GM12878 (cell line): Measurements from ENCODE around the gene ADAMTS4. TPM values are rescaled to one million over a fixed set of nuclear protein-coding genes. Genes with fewer than 3 reads are reported as not detected.
A peak's percentile ranks its signal among the peaks of the same experiment; 100 is the strongest.

Source experiments
- BACH1 ChIP-seq: fragments of 450-650 bp; IDR thresholded peaks from 2 replicates; pipeline ENCODE4 v1.6.1; 2017; ENCODE audit warnings: mild to moderate bottlenecking, borderline replicate concordance
- BHLHE40 ChIP-seq, 2 experiments: fragments of 450-650 bp in 1 of 2; IDR thresholded peaks; 2 replicates each; pipeline ENCODE4 v1.6.1; 2011 to 2017; ENCODE audit warnings: low read depth in 2 of 2, borderline replicate concordance in 1 of 2, improper control_type of control experiment in 1 of 2, low read length in 1 of 2, mild to moderate bottlenecking in 1 of 2
- CHD2 ChIP-seq: IDR thresholded peaks from 2 replicates; pipeline ENCODE4 v1.6.1; 2011; ENCODE audit warnings: low read depth, low read length, improper control_type of control experiment, borderline replicate concordance
- ETV6 ChIP-seq, 2 experiments: fragments of 450-650 bp in 1 of 2; IDR thresholded peaks in 1 of 2; conservative IDR thresholded peaks in 1 of 2; 2 replicates each; pipeline ENCODE4 v1.6.1; 2014; ENCODE audit warnings: antibody characterized with exemption in 1 of 2, borderline replicate concordance in 1 of 2, low read depth in 1 of 2, mild to moderate bottlenecking in 1 of 2, moderate library complexity in 1 of 2
- GABPA ChIP-seq: IDR thresholded peaks from 2 replicates; pipeline ENCODE4 v1.6.1; 2014; ENCODE audit warnings: antibody characterized with exemption, low read depth, mild to moderate bottlenecking, inconsistent platforms
- IKZF1 ChIP-seq: fragments of 450-650 bp; conservative IDR thresholded peaks from 2 replicates; pipeline ENCODE4 v1.6.1; 2017; ENCODE audit warnings: antibody characterized with exemption, mild to moderate bottlenecking
- LARP7 ChIP-seq: fragments of 450-650 bp; IDR thresholded peaks from 2 replicates; pipeline ENCODE4 v1.6.1; 2017; ENCODE audit warnings: mild to moderate bottlenecking
- MEF2B ChIP-seq: fragments of 450-650 bp; IDR thresholded peaks from 2 replicates; pipeline ENCODE4 v1.6.1; 2018; ENCODE audit warnings: mild to moderate bottlenecking, moderate library complexity; ENCODE audit not compliant: partially characterized antibody, poor library complexity, severe bottlenecking
- MYB ChIP-seq: fragments of 150-350 bp; IDR thresholded peaks from 2 replicates; pipeline ENCODE4 v1.6.1; 2014; ENCODE audit warnings: mild to moderate bottlenecking, low read depth, low read length, borderline replicate concordance
- RAD21 ChIP-seq: IDR thresholded peaks from 2 replicates; pipeline ENCODE4 v1.6.1; 2011; ENCODE audit warnings: mild to moderate bottlenecking, low read depth, low read length, moderate library complexity; ENCODE audit not compliant: insufficient read depth
- SMC3 ChIP-seq: IDR thresholded peaks from 2 replicates; pipeline ENCODE4 v1.6.1; 2011; ENCODE audit warnings: low read length, improper control_type of control experiment, borderline replicate concordance
- SPI1 ChIP-seq: IDR thresholded peaks from 2 replicates; pipeline ENCODE4 v1.6.1; 2011; ENCODE audit warnings: low read depth, mild to moderate bottlenecking, low read length, moderate library complexity, borderline replicate concordance; ENCODE audit not compliant: insufficient read depth
- YY1 ChIP-seq: IDR thresholded peaks from 2 replicates; pipeline ENCODE4 v1.6.1; 2011; ENCODE audit warnings: low read depth, mild to moderate bottlenecking, low read length
- ZNF207 ChIP-seq: fragments of 450-650 bp; IDR thresholded peaks from 2 replicates; pipeline ENCODE4 v1.6.1; 2014; ENCODE audit warnings: antibody characterized with exemption, mild to moderate bottlenecking, borderline replicate concordance
- ZNF24 ChIP-seq: fragments of 450-650 bp; IDR thresholded peaks from 2 replicates; pipeline ENCODE4 v1.6.1; 2017; ENCODE audit warnings: antibody characterized with exemption, mild to moderate bottlenecking
- ZSCAN29 ChIP-seq: fragments of 450-650 bp; IDR thresholded peaks from 2 replicates; pipeline ENCODE4 v1.6.1; 2017; ENCODE audit warnings: mild to moderate bottlenecking, moderate library complexity
- polyA plus RNA-seq, 11 experiments: library from polyadenylated mRNA; depleted of rRNA in 4 of 11; unstranded in 6 of 11; stranded (reverse) in 5 of 11; fragments of >200 nt; fragmentation: Nextera tagmentation in 4 of 11; fragmentation: Illumina TruSeq in 1 of 11; extraction: Ambion mirVana in 4 of 11; extraction: Trizol in 1 of 11; gene quantifications; 1 replicate in 1 of 11; 2 replicates in 10 of 11; pipeline versions ENCODE4 v1.2.1 to v1.2.3, GENCODE V29; 2011 to 2016; ENCODE audit warnings: inconsistent platforms in 2 of 11, missing spikeins in 2 of 11, low read depth in 1 of 11
- total RNA-seq, 4 experiments: library from RNA; depleted of rRNA in 3 of 4; stranded (reverse); fragments of >200 nt in 3 of 4; fragmentation: Illumina TruSeq in 1 of 4; extraction: Trizol in 1 of 4; gene quantifications; 2 replicates each; pipeline versions ENCODE4 v1.2.1 to v1.2.3, GENCODE V29; 2013 to 2021
- TF ChIP-seq, protein P1 (sequence below): IDR thresholded peaks from 2 replicates; pipeline ENCODE4 v1.6.1; 2012; ENCODE audit warnings: mild to moderate bottlenecking, low read depth, low read length
- TF ChIP-seq, protein P2 (sequence below): fragments of 450-650 bp; IDR thresholded peaks from 2 replicates; pipeline ENCODE4 v1.6.1; 2017; ENCODE audit warnings: mild to moderate bottlenecking, moderate library complexity
- TF ChIP-seq, protein P3 (sequence below): IDR thresholded peaks from 2 replicates; pipeline ENCODE4 v1.6.1; 2012; ENCODE audit warnings: low read depth, low read length, improper control_type of control experiment
- TF ChIP-seq, protein P4 (sequence below): IDR thresholded peaks from 2 replicates; pipeline ENCODE4 v1.6.1; 2011; ENCODE audit warnings: low read depth, mild to moderate bottlenecking, low read length, moderate library complexity, borderline replicate concordance; ENCODE audit errors: extremely low read depth

Gene ADAMTS4
- total and polyA plus RNA-seq, 10 of the 15 experiments (the other 5 are each of a cell fraction or from before 2014, with no cell fraction given): 0.01 to 0.13 (median 0.05) TPM; not detected in 2

DNA sequence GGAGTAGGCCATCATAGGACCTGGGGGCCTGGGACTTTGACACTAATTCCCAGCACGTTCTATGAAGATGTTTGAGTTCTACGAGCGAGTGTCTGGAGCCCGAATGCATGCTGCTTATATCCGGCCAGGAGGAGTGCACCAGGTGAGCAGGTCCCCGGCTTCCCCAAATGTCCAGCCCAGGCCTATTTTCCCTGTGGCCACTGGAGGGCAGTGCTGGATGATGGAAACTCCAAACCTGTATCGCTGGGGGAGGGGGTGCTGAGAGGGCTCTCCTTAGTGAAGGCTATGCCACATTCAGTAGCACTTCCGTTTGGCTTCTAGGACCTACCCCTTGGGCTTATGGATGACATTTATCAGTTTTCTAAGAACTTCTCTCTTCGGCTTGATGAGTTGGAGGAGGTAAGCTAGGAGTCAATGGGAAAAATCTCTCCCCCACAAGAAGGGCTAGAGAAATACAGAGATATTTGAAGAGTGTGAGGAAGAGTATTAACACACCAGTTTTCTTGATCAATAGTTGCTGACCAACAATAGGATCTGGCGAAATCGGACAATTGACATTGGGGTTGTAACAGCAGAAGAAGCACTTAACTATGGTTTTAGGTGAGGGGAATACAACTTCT lies 11.0 kb upstream of the ADAMTS4 start (continued):
- TF ChIP-seq, protein P1, sequence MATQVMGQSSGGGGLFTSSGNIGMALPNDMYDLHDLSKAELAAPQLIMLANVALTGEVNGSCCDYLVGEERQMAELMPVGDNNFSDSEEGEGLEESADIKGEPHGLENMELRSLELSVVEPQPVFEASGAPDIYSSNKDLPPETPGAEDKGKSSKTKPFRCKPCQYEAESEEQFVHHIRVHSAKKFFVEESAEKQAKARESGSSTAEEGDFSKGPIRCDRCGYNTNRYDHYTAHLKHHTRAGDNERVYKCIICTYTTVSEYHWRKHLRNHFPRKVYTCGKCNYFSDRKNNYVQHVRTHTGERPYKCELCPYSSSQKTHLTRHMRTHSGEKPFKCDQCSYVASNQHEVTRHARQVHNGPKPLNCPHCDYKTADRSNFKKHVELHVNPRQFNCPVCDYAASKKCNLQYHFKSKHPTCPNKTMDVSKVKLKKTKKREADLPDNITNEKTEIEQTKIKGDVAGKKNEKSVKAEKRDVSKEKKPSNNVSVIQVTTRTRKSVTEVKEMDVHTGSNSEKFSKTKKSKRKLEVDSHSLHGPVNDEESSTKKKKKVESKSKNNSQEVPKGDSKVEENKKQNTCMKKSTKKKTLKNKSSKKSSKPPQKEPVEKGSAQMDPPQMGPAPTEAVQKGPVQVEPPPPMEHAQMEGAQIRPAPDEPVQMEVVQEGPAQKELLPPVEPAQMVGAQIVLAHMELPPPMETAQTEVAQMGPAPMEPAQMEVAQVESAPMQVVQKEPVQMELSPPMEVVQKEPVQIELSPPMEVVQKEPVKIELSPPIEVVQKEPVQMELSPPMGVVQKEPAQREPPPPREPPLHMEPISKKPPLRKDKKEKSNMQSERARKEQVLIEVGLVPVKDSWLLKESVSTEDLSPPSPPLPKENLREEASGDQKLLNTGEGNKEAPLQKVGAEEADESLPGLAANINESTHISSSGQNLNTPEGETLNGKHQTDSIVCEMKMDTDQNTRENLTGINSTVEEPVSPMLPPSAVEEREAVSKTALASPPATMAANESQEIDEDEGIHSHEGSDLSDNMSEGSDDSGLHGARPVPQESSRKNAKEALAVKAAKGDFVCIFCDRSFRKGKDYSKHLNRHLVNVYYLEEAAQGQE: no peak
- TF ChIP-seq ZSCAN29: no peak
- TF ChIP-seq, protein P2, sequence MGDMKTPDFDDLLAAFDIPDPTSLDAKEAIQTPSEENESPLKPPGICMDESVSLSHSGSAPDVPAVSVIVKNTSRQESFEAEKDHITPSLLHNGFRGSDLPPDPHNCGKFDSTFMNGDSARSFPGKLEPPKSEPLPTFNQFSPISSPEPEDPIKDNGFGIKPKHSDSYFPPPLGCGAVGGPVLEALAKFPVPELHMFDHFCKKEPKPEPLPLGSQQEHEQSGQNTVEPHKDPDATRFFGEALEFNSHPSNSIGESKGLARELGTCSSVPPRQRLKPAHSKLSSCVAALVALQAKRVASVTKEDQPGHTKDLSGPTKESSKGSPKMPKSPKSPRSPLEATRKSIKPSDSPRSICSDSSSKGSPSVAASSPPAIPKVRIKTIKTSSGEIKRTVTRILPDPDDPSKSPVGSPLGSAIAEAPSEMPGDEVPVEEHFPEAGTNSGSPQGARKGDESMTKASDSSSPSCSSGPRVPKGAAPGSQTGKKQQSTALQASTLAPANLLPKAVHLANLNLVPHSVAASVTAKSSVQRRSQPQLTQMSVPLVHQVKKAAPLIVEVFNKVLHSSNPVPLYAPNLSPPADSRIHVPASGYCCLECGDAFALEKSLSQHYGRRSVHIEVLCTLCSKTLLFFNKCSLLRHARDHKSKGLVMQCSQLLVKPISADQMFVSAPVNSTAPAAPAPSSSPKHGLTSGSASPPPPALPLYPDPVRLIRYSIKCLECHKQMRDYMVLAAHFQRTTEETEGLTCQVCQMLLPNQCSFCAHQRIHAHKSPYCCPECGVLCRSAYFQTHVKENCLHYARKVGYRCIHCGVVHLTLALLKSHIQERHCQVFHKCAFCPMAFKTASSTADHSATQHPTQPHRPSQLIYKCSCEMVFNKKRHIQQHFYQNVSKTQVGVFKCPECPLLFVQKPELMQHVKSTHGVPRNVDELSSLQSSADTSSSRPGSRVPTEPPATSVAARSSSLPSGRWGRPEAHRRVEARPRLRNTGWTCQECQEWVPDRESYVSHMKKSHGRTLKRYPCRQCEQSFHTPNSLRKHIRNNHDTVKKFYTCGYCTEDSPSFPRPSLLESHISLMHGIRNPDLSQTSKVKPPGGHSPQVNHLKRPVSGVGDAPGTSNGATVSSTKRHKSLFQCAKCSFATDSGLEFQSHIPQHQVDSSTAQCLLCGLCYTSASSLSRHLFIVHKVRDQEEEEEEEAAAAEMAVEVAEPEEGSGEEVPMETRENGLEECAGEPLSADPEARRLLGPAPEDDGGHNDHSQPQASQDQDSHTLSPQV: no peak
- 0 out of 2 replicates have a peak, but pooled peaks have one; percentile 19 for TF ChIP-seq ZNF24
- no peak for TF ChIP-seq MEF2B
- TF ChIP-seq LARP7: no peak
- peak; percentile 83 for TF ChIP-seq CHD2
- TF ChIP-seq GABPA: peak; percentile 55; the same call in 1 of the 2 replicates
- TF ChIP-seq RAD21: peak; percentile 93
- peak; percentile 78; the same call in 1 of the 2 replicates for TF ChIP-seq SMC3
- TF ChIP-seq SPI1: peak; percentile 60; the same call in 1 of the 2 replicates
- TF ChIP-seq, protein P3, sequence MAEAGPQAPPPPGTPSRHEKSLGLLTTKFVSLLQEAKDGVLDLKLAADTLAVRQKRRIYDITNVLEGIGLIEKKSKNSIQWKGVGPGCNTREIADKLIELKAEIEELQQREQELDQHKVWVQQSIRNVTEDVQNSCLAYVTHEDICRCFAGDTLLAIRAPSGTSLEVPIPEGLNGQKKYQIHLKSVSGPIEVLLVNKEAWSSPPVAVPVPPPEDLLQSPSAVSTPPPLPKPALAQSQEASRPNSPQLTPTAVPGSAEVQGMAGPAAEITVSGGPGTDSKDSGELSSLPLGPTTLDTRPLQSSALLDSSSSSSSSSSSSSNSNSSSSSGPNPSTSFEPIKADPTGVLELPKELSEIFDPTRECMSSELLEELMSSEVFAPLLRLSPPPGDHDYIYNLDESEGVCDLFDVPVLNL: no peak
- TF ChIP-seq, protein P4, sequence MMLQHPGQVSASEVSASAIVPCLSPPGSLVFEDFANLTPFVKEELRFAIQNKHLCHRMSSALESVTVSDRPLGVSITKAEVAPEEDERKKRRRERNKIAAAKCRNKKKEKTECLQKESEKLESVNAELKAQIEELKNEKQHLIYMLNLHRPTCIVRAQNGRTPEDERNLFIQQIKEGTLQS: peak; percentile 0; the same call in 1 of the 2 replicates
- no peak for TF ChIP-seq ETV6 (conservative IDR thresholded peaks at IDR 0.05 in 1 of 2, IDR thresholded peaks at IDR 0.05 in 1 of 2; ENCODE audit: borderline replicate concordance in 1 of 2, low read depth in 1 of 2)
- 0 out of 2 replicates have a peak, but pooled peaks have one; percentile 19 for TF ChIP-seq BACH1
- TF ChIP-seq IKZF1: 0 out of 2 replicates have a peak, but pooled peaks have one; percentile 34
- TF ChIP-seq ZNF207: 0 out of 2 replicates have a peak, but pooled peaks have one; percentile 20
- TF ChIP-seq BHLHE40 (IDR thresholded peaks at IDR 0.05; ENCODE audit: borderline replicate concordance in 1 of 2, low read depth in 2 of 2, low read length in 1 of 2): 0 out of 4 replicates have a peak, but pooled peaks of 1 of the 2 experiments have one; percentile 14
- no peak for TF ChIP-seq MYB
- peak; percentile 78 for TF ChIP-seq YY1
